HepG2 (cell line): ENCODE data around the gene SPNS3. TPM values are rescaled to one million over a fixed set of nuclear protein-coding genes. Genes with fewer than 3 reads are reported as not detected.

Source experiments
- ATAC-seq: fragments of 200-7000 bp; cut with Tn5 transposase; 3 replicates; pipeline ENCODE4 v1.9.1; 2020; ENCODE audit warnings: mild to moderate bottlenecking, moderate library complexity
- BruUV-seq: library from RNA; stranded (reverse); fragments of 400-500 nt; replicated peaks from 2 replicates; lab custom pipeline; 2021; lab: Mats Ljungman, UMichigan
- CTCF ChIA-PET: fragments of 300-600 bp; formaldehyde crosslinking; extraction: SDS; loops from one replicate; lab custom pipeline; 2021; ENCODE audit warnings: low total read pairs, inconsistent platforms, low intra/inter-chr PET ratio; lab: Yijun Ruan, JAX
- POLR2A ChIA-PET: fragments of 350-600 bp; sonication (Branson Sonifier 250); formaldehyde crosslinking; loops from one replicate; lab custom pipeline; 2020; ENCODE audit warnings: antibody characterized with exemption, inconsistent platforms; lab: Yijun Ruan, JAX
- DNase-seq: peaks from one replicate; pipeline ENCODE4 v3.0.0-alpha.2; 2015; ENCODE audit warnings: low spot score
- FAIRE-seq: peaks from 3 replicates; lab custom pipeline; 2011; peaks lifted over from hg19 to GRCh38; lab: Jason Lieb, UNC
- H2AFZ ChIP-seq: one replicate; pipeline ENCODE4 v1.6.1; 2011; ENCODE audit warnings: low read length, inconsistent platforms
- H3K27ac ChIP-seq: fragments of 300-600 bp; 3 replicates; pipeline ENCODE4 v1.8.0; 2011; ENCODE audit warnings: mixed run types, mild to moderate bottlenecking, mixed read lengths, low read length, inconsistent platforms; ENCODE audit not compliant: insufficient read depth; ENCODE audit errors: extremely low read length
- H3K27me3 ChIP-seq, 2 experiments: fragments of 200-600 bp in 1 of 2; 2 replicates in 1 of 2; 3 replicates in 1 of 2; pipeline versions ENCODE4 v1.6.0 to v1.8.0; 2011; ENCODE audit warnings: low read length in 2 of 2, mild to moderate bottlenecking in 2 of 2, moderate library complexity in 2 of 2, inconsistent platforms in 1 of 2; ENCODE audit not compliant: insufficient read depth in 2 of 2, control insufficient read depth in 1 of 2
- H3K36me3 ChIP-seq, 2 experiments: fragments of 200-600 bp in 1 of 2; replicated peaks in 1 of 2; 2 replicates in 1 of 2; 3 replicates in 1 of 2; pipeline versions ENCODE4 v1.5.1 to v1.8.0; 2011; ENCODE audit warnings: low read length in 2 of 2, inconsistent platforms in 1 of 2; ENCODE audit not compliant: insufficient read depth in 2 of 2, control insufficient read depth in 1 of 2
- H3K4me1 ChIP-seq: 2 replicates; pipeline ENCODE4 v1.5.1; 2012; ENCODE audit warnings: low read length, inconsistent platforms; ENCODE audit not compliant: insufficient read depth
- H3K4me2 ChIP-seq: 2 replicates; pipeline ENCODE4 v1.6.0; 2011; ENCODE audit warnings: low read depth, low read length, inconsistent platforms
- H3K4me3 ChIP-seq, 3 experiments: fragments of 200-600 bp in 1 of 3; sonication (generic), shearing (Covaris generic) in 1 of 3; replicated peaks in 1 of 3; 2 replicates each; pipeline ENCODE4 v1.5.1; 2011 to 2016; ENCODE audit warnings: low read length in 3 of 3, inconsistent platforms in 2 of 3, low read depth in 2 of 3, mild to moderate bottlenecking in 2 of 3, control low read depth in 1 of 3, mixed read lengths in 1 of 3; ENCODE audit not compliant: insufficient read depth in 1 of 3
- H3K79me2 ChIP-seq: one replicate; pipeline ENCODE4 v1.6.1; 2011; ENCODE audit warnings: low read length, inconsistent platforms; ENCODE audit not compliant: insufficient read depth
- H3K9ac ChIP-seq: 2 replicates; pipeline ENCODE4 v1.6.0; 2011; ENCODE audit warnings: mild to moderate bottlenecking, low read depth, low read length, inconsistent platforms; ENCODE audit not compliant: insufficient read depth
- H3K9me3 ChIP-seq: 2 replicates; pipeline ENCODE4 v1.5.1; 2012; ENCODE audit warnings: mild to moderate bottlenecking, low read length
- H4K20me1 ChIP-seq: 2 replicates; pipeline ENCODE4 v1.6.0; 2011; ENCODE audit warnings: inconsistent platforms, mild to moderate bottlenecking, low read length, moderate library complexity; ENCODE audit not compliant: insufficient read depth
- EED ChIP-seq: sonication (generic); formaldehyde crosslinking; IDR thresholded peaks from 2 replicates; pipeline ENCODE4 v1.5.0; 2020; ENCODE audit warnings: mild to moderate bottlenecking, missing genetic modification reagents
- ISL2 ChIP-seq: sonication (generic); formaldehyde crosslinking; IDR thresholded peaks from 2 replicates; pipeline ENCODE4 v1.5.0; 2020; ENCODE audit warnings: missing genetic modification reagents
- KLF6 ChIP-seq: IDR thresholded peaks from 2 replicates; pipeline ENCODE4 v1.8.0; 2016; ENCODE audit warnings: missing biosample characterization, missing genetic modification reagents
- MXI1 ChIP-seq: IDR thresholded peaks from 3 replicates; pipeline ENCODE4 v1.6.1; 2012; ENCODE audit warnings: low read depth, low read length, inconsistent platforms, borderline replicate concordance
- RARA ChIP-seq: IDR thresholded peaks from 2 replicates; pipeline ENCODE4 v1.6.1; 2016; ENCODE audit warnings: missing genetic modification reagents, missing compliant biosample characterization
- ZFP62 ChIP-seq: sonication (generic); formaldehyde crosslinking; IDR thresholded peaks from 2 replicates; pipeline ENCODE4 v1.4.0; 2020; ENCODE audit warnings: missing genetic modification reagents
- ZIK1 ChIP-seq: sonication (generic); formaldehyde crosslinking; IDR thresholded peaks from 2 replicates; pipeline ENCODE4 v1.5.0; 2020; ENCODE audit warnings: mild to moderate bottlenecking, low read depth, missing genetic modification reagents, borderline replicate concordance
- ZNF225 ChIP-seq: sonication (generic); formaldehyde crosslinking; IDR thresholded peaks from 2 replicates; pipeline ENCODE4 v1.4.0; 2020; ENCODE audit warnings: mild to moderate bottlenecking, missing genetic modification reagents
- ZNF280B ChIP-seq: sonication (generic); formaldehyde crosslinking; IDR thresholded peaks from 2 replicates; pipeline ENCODE4 v1.5.0; 2020; ENCODE audit warnings: missing genetic modification reagents, mild to moderate bottlenecking, borderline replicate concordance
- ZSCAN29 ChIP-seq: sonication (generic); formaldehyde crosslinking; conservative IDR thresholded peaks from 2 replicates; pipeline ENCODE4 v1.4.0; 2020; ENCODE audit warnings: mild to moderate bottlenecking, missing genetic modification reagents
- WGBS: methylation state at CpG from one replicate; pipeline ENCODE4 v1.1.6; 2017; ENCODE audit warnings: low lambda C conversion rate; 5-methylcytosine and 5-hydroxymethylcytosine counted together
- in situ Hi-C: cut with HindIII; loops from 2 replicates; pipeline ENCODE4 v1.10.0; 2017; ENCODE audit warnings: low pct_unique_long_range_greater_than_20kb; ENCODE audit not compliant: extremely low pct_ligation_motif_present
- intact Hi-C: fragments of 100-400 bp; cut with micrococcal nuclease; formaldehyde crosslinking; loops from one replicate; pipeline ENCODE4 v1.10.0; 2022; ENCODE audit not compliant: unreplicated experiment
- polyA plus RNA-seq, 8 experiments: library from polyadenylated mRNA; depleted of rRNA in 3 of 8; stranded (reverse) in 7 of 8; unstranded in 1 of 8; fragments of >200 nt; fragmentation: Illumina TruSeq in 4 of 8; extraction: Trizol in 4 of 8; gene quantifications; 2 replicates each; pipeline versions ENCODE4 v1.2.1 to v1.2.3, GENCODE V29; 2011 to 2016; ENCODE audit warnings: low read depth in 4 of 8, missing spikeins in 1 of 8, mixed read lengths in 1 of 8; ENCODE audit not compliant: insufficient read depth in 1 of 8
- total RNA-seq, 5 experiments: library from RNA; depleted of rRNA; stranded (reverse); fragments of >200 nt; fragmentation: Illumina TruSeq; extraction: Trizol; gene quantifications; 2 replicates each; pipeline ENCODE4 v1.2.3, GENCODE V29; 2016; ENCODE audit warnings: low read depth in 1 of 5
- TF ChIP-seq, protein P1 (sequence below): sonication (generic); formaldehyde crosslinking; IDR thresholded peaks from 2 replicates; pipeline ENCODE4 v1.4.0; 2020; ENCODE audit warnings: mild to moderate bottlenecking, missing genetic modification reagents

SPNS3 gene
- total and polyA plus RNA-seq, 2 of the 13 experiments (the other 11 are each of a cell fraction or from before 2014, with no cell fraction given) = not detected

GRCh38 chr17:4477255-4477791 lies 43.6 kb downstream of the SPNS3 start:
- FAIRE-seq (no peak), DNase-seq (no peak), ATAC-seq (no peak)
- ChIA-PET CTCF (no interaction called here), POLR2A (no interaction called here)
- intact Hi-C loops = no loop called here
- Histone ChIP-seq H3K79me2 (no peaks in the 10 kb centered on the region), H3K27me3 (peaks cover 2 to 45% of the 10 kb centered on the region in 2 experiments), H4K20me1 (no peaks in the 10 kb centered on the region), H3K4me1 (peaks cover 46% of the 10 kb centered on the region), H3K36me3 (no peaks in the 10 kb centered on the region), H3K4me3 (no peak overlapping the region), H3K9me3 (no peaks in the 10 kb centered on the region), H3K9ac (no peak overlapping the region), H3K4me2 (peak overlapping the region; percentile 32), H3K27ac (no peak overlapping the region), H2AFZ (no peak overlapping the region)
- 9% methylated on average over 6 of the region's 10 CpGs for WGBS
- BruUV-seq = no TSS peak
- in situ Hi-C loops = no loop called here
- TF ChIP-seq ZFP62 (CRISPR knock-in tag) (no peak), MXI1 (no peak), KLF6 (CRISPR knock-in tag) (no peak), RARA (CRISPR knock-in tag) (no peak), ZIK1 (CRISPR knock-in tag) (no peak), ZNF280B (CRISPR knock-in tag) (no peak), ZNF225 (CRISPR knock-in tag) (no peak), ISL2 (CRISPR knock-in tag) (no peak), EED (CRISPR knock-in tag) (no peak), ZSCAN29 (CRISPR knock-in tag) (no peak)
- TF ChIP-seq, protein P1, sequence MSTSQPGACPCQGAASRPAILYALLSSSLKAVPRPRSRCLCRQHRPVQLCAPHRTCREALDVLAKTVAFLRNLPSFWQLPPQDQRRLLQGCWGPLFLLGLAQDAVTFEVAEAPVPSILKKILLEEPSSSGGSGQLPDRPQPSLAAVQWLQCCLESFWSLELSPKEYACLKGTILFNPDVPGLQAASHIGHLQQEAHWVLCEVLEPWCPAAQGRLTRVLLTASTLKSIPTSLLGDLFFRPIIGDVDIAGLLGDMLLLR (CRISPR knock-in tag) = no peak
